Heart left ventricle (tissue), 13 donors: ENCODE data around the gene SOS1.

Experiments
- POLR2A ChIP-seq, 2 donors: fragments of 450-650 bp; IDR thresholded peaks; one replicate each; pipeline ENCODE4 v1.6.1; 2017; ENCODE audit warnings: antibody characterized with exemption in 2 of 2, mild to moderate bottlenecking in 2 of 2, moderate library complexity in 2 of 2
- TF ChIP-seq, protein P1 (sequence below), 12 donors: fragments of 200-600 bp; sonication (generic) in 4 of 12; IDR thresholded peaks; one replicate each; pipeline versions ENCODE4 v1.5.0 to v1.8.0; 2018 to 2022; ENCODE audit warnings: antibody characterized with exemption in 12 of 12, mild to moderate bottlenecking in 5 of 12
- donor health status: ischemic (EF 13 %, LVEDD 7.1; RV severe dilation, severe dysfunction).
- donor health status: DM: no; HTN: yes; CAD: no.
- donor health status: DM: no; HTN: no; CAD: no.
- donor health status: ischemic (EF 25% LVEDD 6.9; RV normal size, moderate dysfunction).
- donor health status: ischemic (EF 25% LVEDD 5.7; RV mildly dilated, moderate dysfunction).
- donor health status: ischemic (EF 35%, LVEDD 5.7; RV mildly dilated, moderate dysfunction).
- donor health status: nonischemic (EF 11% LVEDD 7.7; RV severe dilation, severe dysfunction).
- donor health status: DM: yes; HTN: yes; CAD: no.
- donor health status: PGD.
- donor health status: ischemic (EF 29% LVEDD 5.4; RV normal size, mild dysfunction).
- donor health status: nonischemic (EF 23%, LVEDD 6.1; RV moderate dilation, normal function).

DNA sequence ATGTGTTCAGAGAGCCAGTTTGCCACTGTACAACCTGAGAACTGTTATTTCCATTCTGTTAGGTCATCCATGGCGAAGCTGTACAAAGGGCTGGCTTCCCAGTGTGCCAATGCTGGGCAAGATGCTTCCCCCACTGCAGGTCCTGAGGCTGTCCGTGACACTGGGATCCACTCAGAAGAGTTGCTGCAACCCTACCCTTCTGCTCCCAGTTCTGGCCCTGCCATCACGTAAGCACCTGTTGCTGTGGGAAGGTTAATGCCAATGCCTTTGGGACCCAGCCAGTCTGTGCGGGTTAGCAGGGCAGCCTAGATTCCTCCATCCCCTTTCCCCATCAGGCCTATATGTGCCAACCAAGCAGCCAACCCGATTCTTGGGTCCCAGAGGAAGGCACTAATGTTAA is 162.9 kb downstream of the SOS1 start:
- TF ChIP-seq, protein P1, sequence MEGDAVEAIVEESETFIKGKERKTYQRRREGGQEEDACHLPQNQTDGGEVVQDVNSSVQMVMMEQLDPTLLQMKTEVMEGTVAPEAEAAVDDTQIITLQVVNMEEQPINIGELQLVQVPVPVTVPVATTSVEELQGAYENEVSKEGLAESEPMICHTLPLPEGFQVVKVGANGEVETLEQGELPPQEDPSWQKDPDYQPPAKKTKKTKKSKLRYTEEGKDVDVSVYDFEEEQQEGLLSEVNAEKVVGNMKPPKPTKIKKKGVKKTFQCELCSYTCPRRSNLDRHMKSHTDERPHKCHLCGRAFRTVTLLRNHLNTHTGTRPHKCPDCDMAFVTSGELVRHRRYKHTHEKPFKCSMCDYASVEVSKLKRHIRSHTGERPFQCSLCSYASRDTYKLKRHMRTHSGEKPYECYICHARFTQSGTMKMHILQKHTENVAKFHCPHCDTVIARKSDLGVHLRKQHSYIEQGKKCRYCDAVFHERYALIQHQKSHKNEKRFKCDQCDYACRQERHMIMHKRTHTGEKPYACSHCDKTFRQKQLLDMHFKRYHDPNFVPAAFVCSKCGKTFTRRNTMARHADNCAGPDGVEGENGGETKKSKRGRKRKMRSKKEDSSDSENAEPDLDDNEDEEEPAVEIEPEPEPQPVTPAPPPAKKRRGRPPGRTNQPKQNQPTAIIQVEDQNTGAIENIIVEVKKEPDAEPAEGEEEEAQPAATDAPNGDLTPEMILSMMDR (IDR thresholded peaks at IDR 0.05): no peak
- no peak for TF ChIP-seq POLR2A (IDR thresholded peaks at IDR 0.05)
